NCI-H345 treated with DMSO at 0.1 percent for 48 hours (cell line): ENCODE results near the gene TMCO4.
"Not testable (repeated sequence)": the region's sequence is repeated elsewhere in the genome, so short reads cannot be mapped to it uniquely, and the experiment has no call there.

Experiments used
- DNase-seq: peaks from one replicate; lab custom pipeline; 2025; ENCODE audit not compliant: unreplicated experiment; lab: John Stamatoyannopoulos, UW

The TMCO4 gene

GRCh38 chr1:19643602-19644394, 155.9 kb downstream of the TMCO4 start, which contains the start of gene NBL1:
NBL1 (plus strand) TSS chr1:19644311; CDS start chr1:19655031, 10,720 bp downstream.
- no peak for DNase-seq

GRCh38 chr1:19643121-19643520, 156.6 kb downstream of the TMCO4 start:
- DNase-seq = no peak

GRCh38 chr1:19640363-19641316, 159.1 kb downstream of the TMCO4 start:
- DNase-seq = peak; percentile 34

DNA sequence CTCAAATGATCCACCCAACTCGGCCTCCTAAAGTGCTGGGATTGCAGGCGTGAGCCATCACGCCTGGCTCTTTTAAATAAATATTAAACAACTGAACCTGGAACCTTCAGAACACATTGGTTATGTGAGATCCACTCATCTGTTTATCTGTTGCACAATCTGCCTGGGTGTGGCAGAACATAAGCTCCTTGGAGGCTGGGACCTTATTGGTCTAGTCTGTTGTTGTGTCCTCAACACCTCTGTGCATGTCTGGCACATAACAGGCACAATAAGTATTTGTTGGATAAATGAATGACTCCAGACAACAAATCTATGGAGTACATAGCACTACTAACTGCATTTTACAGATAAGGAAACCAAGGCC, 159.7 kb downstream of the TMCO4 start:
- DNase-seq = no peak

DNA sequence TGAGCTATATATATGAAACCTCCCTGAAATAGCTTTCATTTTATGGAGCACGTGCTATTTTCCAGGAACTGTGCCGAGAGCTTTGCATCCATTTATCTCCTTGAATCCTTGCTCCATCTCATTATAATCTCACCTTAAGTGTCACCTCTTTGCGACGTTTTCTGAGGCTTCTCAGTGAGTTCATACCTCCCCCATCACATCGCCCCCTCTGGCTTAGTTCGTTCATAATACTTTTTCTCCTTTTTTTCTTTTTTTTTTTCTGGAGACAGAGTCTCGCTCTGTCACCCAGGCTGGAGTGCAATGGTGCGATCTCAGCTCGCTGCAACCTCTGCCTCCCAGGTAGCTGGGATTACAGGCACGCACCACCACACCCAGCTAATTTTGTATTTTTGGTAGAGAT, 160.5 kb downstream of the TMCO4 start:
- not testable (repeated sequence) for DNase-seq

GRCh38 chr1:19637606-19638005, 162.1 kb downstream of the TMCO4 start:
- no peak for DNase-seq

DNA sequence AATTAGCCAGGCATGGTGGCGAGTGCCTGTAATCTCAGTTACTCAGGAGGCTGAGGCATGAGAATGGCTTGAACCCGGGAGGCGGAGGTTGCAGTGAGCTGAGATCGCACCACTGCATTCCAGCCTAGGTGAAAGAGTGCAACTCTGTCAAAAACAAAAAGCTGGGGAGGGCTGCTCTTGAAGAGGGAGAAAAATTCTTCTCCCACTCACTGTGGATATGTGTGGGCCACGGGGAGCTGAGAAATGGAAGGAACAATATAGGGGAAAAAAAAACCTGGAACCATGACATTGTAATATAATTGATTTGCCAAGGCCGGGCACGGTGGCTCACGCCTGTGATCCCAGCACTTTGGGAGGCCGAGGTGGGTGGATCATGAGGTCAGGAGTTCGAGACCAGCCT, 163.0 kb downstream of the TMCO4 start:
- DNase-seq = not testable (repeated sequence)

DNA sequence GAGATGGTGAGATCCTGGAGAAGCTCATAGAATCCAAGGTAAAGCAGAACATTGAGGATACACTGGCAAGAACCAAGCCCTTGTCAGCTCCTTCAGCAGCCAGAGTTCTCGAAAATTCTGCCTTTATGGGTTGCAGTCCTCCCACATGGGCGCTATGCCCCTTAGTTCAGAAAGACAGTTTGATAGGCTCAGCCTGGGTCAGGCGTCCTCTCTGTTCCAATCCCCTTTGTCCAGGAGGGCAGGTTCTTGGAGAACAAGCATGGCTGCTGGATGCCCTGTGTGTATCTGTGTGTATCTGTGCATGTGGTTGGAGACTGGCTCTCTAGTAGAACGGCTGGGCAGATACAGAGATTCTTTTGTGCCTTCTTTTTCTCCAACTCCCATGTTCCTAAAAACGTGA, 163.7 kb downstream of the TMCO4 start:
- DNase-seq = no peak

- no peak for DNase-seq
These were observed 164.1 kb downstream of the TMCO4 start for GRCh38 chr1:19635646-19636045.

DNA sequence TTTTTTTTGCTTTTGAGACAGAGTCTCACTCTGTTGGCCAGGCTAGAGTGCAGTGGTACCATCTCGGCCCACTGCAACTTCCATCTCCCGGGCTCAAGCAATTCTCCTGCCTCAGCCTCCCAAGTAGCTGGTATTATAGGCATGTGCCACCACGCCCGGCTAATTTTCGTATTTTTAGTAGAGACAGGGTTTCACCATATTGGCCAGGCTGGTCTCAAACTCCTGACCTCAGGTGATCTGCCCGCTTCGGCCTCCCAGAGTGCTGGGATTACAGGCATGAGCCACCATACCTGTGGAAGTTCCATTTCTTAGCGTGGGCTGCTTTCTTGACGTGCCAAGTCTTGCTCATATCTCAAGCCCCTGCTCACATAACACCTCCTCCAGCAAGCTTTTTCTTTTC, 164.7 kb downstream of the TMCO4 start:
- not testable (repeated sequence) for DNase-seq

DNA sequence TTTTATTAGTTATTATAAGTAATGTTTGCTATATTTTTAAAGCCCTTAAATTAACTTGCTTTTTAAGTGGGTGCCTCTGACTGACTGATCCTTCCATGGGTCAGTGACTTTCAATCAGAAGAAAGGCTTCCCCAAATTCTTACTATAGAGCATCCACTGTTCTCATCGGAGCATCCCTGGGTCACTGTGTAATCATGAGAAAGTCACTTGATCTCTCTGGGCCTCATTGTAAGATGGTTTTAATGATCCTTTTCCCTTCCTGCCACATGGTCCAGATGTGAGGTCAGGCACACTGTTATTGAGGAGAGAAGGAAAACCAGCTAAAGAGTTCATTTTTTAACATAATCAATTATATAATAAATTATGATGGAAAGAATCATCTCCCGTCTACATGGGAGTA, 166.6 kb downstream of the TMCO4 start:
- DNase-seq = no peak
